GM10266 (cell line): ENCODE results near the gene BTBD9.

Experiments
- DNase-seq: peaks from one replicate; pipeline ENCODE4 v3.0.0; 2012; ENCODE audit errors: extremely low spot score
- CTCF ChIP-seq: IDR thresholded peaks from 2 replicates; pipeline ENCODE4 v1.5.1; 2012; ENCODE audit warnings: mild to moderate bottlenecking, low read depth; ENCODE audit not compliant: control insufficient read depth, insufficient read depth; ENCODE audit errors: missing control alignments

BTBD9 gene

GRCh38 chr6:38452816-38453660 lies 186.7 kb downstream of the BTBD9 start:
- TF ChIP-seq CTCF, result no peak
- DNase-seq, result no peak

- no peak for DNase-seq
- no peak for TF ChIP-seq CTCF
Observed at GRCh38 chr6:38450717-38451116, 189.0 kb downstream of the BTBD9 start.

- TF ChIP-seq CTCF, result no peak
- DNase-seq, result no peak
Observed at GRCh38 chr6:38445925-38446324, 193.8 kb downstream of the BTBD9 start.

GRCh38 chr6:38445336-38445735 lies 194.4 kb downstream of the BTBD9 start:
- no peak for TF ChIP-seq CTCF

GRCh38 chr6:38443352-38444144 lies 196.2 kb downstream of the BTBD9 start:
- TF ChIP-seq CTCF, result no peak
- DNase-seq, result no peak

More at GRCh38 chr6:38445336-38445735, 194.4 kb downstream of the BTBD9 start:
- no peak for DNase-seq

- no peak for DNase-seq
- TF ChIP-seq CTCF, result no peak
Observed at GRCh38 chr6:38438097-38438496, 201.6 kb downstream of the BTBD9 start.

GRCh38 chr6:38436726-38437465 lies 202.8 kb downstream of the BTBD9 start:
- no peak for DNase-seq
- TF ChIP-seq CTCF, result no peak
